GM19351 (cell line): ENCODE results near the gene NFIC.
"Not testable (repeated sequence)": the region's sequence is repeated elsewhere in the genome, so short reads cannot be mapped to it uniquely, and the experiment has no call there.

Experiments
- ATAC-seq: cut with Tn5 transposase; IDR thresholded peaks from one replicate; pipeline ENCODE4 v1.9.1; 2021; ENCODE audit warnings: mild to moderate bottlenecking, moderate library complexity; ENCODE audit not compliant: unreplicated experiment

Gene NFIC

GRCh38 chr19:3336680-3337523 lies 29.5 kb upstream of the NFIC start:
- ATAC-seq = no peak

- no peak for ATAC-seq
Measured at GRCh38 chr19:3338541-3339181, 27.7 kb upstream of the NFIC start.

DNA sequence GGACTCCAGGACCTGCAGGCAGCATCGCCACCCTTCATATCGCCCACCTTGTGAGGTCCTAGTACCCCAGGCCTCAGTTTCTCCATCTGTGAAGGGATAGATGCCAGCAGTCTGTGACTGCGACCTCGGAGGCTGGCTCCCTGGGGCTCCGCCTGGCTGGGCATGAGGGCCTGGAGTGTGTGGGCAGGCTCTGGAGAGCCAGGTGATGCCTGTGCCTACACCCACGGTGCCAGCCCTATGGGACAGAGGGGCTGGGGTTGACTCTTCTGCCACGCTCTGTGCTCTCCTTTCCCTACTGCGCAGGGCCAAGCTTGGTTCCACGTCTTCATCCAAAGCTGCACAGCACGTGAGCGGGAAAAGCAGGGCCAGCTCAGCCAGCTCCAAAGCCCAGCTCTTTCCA lies 26.0 kb upstream of the NFIC start:
- ATAC-seq = no peak

DNA sequence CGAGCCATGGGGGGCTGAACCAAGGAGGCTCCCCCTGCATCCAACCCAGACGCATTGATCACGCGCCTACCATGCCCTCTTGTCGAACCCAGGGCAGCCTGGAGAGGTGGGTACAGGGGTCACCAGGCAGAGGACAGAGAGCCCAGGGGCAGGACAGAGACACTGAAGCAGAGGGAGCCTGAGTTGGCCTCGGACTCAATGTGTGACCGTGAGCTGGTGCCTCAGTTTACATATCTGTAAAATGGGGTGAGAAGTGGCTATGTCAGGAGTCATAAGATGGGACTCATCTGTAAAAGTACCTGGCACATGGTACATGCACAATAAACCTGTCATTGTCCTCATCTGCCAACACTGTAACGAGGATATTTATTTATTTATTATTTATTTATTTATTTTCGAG lies 24.1 kb upstream of the NFIC start:
- no peak for ATAC-seq

- ATAC-seq = not testable (repeated sequence)
Measured at GRCh38 chr19:3342962-3343361, 23.4 kb upstream of the NFIC start.

DNA sequence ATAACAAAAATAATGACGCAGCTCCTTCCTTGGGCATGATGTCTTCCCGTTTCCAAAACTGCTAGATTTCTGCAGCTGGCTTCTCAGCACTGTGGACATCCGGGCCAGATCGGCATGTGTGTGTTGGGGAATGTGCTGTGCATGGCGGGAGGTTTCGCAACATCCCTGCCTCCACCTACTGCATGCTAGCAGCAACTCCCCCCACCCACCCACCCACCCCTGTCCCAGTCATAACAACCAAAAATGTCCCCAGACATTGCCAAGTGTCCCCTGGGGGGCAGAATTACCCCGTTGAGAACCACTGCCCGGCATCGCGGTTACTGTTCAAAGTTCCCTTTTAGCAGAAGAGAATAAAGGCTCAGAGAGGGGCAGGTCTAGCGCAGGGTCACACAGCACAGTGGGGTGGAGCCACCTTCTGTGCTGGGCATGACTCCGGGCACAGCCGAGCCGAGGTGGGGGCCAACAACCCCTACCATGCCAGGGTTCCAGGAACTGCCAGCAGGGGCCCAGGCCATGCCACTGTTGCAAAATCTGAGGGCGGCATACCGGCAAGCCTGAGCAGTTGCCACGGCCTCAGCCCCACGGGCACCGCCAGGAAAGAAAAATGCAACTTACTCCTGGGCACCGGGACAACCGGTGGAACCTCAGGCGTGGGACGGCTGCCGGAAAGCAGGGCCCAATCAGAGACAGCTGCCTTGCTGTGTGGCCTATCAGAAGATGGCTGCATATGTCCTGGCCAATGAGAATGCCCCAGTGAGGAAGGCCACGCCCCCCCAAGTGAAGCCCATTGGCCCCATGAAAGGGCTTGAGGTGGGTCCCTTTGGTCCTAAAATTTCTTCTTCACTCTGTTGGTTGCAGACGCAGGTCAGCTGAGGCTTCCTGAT lies 22.5 kb upstream of the NFIC start:
- no peak for ATAC-seq

DNA sequence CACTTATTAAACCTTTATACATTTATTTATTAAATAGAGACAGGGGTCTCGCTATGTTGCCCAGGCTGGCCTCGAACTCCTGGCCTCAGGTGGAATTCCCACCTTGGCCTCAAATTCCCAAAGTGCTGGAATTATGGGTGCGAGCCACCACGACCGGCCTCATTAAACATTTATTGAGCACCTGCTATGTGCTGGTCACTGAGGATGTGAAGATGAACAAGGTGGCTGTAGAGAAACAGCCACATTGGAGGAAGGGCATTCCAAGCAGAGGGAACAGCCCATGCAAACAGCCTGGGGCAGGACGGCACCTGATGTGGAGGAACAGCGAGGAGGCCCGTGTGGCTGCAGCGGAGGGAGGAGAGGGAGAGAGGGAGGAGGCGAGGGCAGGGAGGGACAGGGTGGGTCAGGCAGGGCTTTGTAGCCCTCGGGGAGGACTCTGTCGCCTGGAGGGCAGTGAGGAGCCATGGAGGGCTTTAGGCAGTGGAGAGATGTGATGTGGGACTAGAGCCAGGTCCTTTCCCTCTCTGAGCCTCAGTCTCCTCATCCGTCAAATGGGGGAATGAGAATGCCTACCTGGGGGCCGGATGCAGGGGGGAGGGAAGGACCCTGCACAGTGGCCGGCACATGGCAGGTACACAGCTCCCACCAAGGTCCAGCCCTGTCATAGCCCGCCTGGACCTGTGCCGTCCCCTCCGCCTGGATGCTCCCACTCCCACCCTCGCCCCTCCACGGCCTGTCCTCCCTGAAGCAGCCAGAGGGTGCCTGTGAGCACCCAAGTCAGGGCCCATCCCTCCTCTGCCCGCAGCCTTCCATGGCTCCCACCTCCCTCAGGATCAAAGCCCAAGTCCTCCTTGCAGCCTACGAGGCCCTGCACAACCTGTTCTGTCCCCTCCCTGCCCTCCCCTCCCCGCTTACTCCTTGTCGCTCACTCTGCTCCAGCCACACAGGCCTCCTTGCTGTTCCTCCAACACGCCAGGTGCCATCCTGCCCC lies 21.5 kb upstream of the NFIC start:
- ATAC-seq = no peak

GRCh38 chr19:3345850-3346460 lies 20.4 kb upstream of the NFIC start:
- ATAC-seq = no peak

GRCh38 chr19:3346677-3347353 lies 19.6 kb upstream of the NFIC start:
- ATAC-seq = no peak

DNA sequence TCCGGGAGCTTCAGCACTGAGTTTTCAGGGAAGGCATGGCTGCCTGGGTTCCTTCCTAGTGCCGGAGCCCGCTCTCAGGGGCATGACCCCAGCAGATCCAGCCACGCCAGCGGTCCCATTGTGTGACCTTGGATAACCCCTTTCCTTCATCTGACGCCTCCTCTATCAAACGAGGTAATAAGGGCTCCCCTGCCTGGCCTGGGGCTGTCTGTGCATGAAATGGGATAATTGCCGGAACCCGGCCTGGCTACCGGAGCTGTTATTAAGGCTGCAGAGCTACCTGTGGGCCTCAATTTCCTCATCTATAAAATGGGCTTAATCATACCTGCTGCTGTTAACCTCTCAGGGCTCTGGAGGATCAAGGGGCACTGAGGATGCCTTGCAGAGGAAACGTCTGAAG lies 18.3 kb upstream of the NFIC start:
- ATAC-seq = no peak

GRCh38 chr19:3348469-3348868 lies 17.9 kb upstream of the NFIC start:
- ATAC-seq = not testable (repeated sequence)

GRCh38 chr19:3350014-3350663 lies 16.2 kb upstream of the NFIC start:
- ATAC-seq = no peak

DNA sequence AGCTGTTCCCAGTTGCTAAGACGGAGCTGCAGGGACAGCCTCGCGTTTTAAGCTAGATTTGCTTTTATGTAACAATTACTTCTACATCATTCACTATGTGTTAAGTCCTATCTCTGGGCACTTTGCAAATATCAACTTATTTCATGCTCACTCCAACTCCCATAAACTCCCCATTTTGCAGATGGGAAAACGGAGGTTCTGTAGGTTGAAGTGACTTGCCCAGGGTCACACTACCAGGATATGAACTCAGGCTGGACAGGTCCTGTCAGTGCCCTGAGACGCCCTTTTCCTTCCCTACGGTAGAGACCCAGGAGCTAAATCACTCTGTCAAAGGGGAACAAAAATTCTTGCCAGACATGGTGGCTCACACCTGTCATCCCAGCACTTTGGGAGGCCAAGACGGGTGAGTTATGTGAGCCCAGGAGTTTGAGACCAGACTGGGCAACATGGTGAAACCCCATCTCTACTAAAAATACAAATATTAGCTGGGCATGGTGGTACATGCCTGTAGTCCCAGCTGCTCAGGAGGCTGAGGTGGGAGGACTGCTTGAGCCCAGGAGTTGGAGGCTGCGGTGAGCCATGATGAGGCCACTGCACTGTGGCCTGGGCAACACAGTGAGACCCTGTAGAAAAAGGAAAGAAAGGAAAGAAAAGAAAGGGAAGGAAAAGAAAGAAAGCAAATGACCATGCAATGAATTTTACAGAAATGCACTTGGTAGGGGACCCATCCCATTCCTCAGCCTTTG lies 14.5 kb upstream of the NFIC start:
- no peak for ATAC-seq

GRCh38 chr19:3353493-3353892 lies 12.9 kb upstream of the NFIC start:
- ATAC-seq = no peak

DNA sequence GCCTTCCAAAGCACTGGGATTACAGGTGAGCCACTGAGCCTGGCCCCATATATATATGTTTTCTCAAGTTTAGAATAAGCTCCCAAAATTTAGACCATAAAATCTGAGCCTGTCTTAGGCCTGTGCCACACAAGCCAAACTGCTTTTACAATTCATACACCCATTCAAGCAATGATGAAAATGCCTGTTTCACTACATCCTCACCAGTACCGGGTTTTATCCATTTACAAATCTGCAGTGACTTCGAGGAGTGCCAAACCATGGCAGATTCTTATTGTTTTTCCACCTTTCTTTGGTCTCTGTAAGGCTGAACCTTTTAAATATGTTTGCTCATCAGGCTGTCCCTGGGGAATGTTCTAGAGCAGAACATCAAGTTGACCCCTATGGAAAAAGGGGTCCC lies 9.6 kb upstream of the NFIC start:
- ATAC-seq = no peak

GRCh38 chr19:3357271-3357991 lies 9.0 kb upstream of the NFIC start:
- no peak for ATAC-seq

DNA sequence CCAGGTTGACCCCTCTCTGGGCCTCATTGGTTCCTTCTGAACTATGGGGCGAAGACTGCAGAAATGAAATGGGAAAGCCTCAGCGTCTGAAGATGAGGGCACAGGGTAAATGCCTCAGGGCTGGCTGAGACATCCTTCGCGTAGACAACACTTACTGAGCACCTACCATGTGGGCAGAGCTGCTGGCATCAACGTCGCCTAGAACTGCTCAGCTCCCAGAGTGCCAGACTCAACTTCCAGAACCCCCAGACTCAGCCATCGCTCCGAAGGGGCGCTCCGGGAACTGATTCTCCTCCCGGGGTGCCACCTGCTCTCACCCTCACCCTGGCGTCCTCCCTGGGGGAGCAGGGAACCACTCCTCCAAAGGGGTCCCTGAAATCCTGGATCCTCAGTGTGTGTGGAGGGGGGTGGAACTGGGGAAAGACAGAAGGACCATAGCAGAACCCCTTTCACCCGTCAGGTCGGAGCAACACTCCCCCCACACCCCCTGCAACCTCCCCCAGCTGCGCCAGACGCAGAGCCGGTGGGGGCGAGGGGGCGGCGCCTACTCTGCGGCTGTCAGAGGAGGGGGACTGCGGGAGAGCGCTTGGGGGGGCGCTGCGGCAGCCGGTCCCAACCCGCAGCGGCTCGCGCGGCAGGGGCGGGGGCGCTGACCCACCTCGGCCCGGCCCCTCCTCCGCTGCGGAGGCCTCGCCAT lies 8.2 kb upstream of the NFIC start:
- ATAC-seq = no peak
